ENCODE measurements around the gene PPP1R17.

DNA sequence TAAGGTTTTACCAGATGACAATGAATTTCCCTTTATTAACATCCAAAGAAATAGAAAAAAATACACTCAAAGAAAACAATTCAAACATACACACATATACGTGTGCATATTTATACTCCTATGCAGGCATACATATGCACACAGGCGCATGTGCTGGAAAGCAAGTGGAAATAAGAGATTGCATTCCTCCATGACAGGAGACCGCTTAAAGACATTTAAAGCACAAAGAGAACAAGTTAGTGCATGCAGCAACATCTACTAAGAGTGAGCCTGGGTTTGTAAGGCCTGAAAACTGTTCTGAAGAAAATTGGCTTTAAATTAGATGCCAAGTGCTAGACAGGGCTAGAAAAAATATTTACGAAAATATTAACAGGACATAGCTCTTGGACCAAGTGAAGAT lies 40.1 kb upstream of the PPP1R17 start:
- TF ChIP-seq, protein P1, sequence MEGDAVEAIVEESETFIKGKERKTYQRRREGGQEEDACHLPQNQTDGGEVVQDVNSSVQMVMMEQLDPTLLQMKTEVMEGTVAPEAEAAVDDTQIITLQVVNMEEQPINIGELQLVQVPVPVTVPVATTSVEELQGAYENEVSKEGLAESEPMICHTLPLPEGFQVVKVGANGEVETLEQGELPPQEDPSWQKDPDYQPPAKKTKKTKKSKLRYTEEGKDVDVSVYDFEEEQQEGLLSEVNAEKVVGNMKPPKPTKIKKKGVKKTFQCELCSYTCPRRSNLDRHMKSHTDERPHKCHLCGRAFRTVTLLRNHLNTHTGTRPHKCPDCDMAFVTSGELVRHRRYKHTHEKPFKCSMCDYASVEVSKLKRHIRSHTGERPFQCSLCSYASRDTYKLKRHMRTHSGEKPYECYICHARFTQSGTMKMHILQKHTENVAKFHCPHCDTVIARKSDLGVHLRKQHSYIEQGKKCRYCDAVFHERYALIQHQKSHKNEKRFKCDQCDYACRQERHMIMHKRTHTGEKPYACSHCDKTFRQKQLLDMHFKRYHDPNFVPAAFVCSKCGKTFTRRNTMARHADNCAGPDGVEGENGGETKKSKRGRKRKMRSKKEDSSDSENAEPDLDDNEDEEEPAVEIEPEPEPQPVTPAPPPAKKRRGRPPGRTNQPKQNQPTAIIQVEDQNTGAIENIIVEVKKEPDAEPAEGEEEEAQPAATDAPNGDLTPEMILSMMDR (conservative IDR thresholded peaks at IDR 0.05; ENCODE audit: low read depth in 2 of 2): no peak
- TF ChIP-seq EZH2phosphoT487 (IDR thresholded peaks at IDR 0.05; ENCODE audit: unreplicated experiment): no peak
- TF ChIP-seq CREB1 (CRISPR knock-in tag; IDR thresholded peaks at IDR 0.05; ENCODE audit: low read depth): no peak
- no peak for TF ChIP-seq POLR2AphosphoS5 (IDR thresholded peaks at IDR 0.05; ENCODE audit: low read depth)
- TF ChIP-seq EZH2 (IDR thresholded peaks at IDR 0.05; ENCODE audit: low read depth, unreplicated experiment): no peak
